Measurements from ENCODE around the gene RTP3.
"Not testable (repeated sequence)": the region's sequence is repeated elsewhere in the genome, so short reads cannot be mapped to it uniquely, and the experiment has no call there.

The RTP3 gene

GRCh38 chr3:46542801-46543201, 45.0 kb downstream of the RTP3 start:
- DNase-seq (ENCODE audit: insufficient read length, low spot score), result no peak
- FAIRE-seq, result peak; percentile 85

GRCh38 chr3:46544771-46545503, 47.2 kb downstream of the RTP3 start:
- FAIRE-seq (no peak), DNase-seq (ENCODE audit: insufficient read length, low spot score) (no peak)

- DNase-seq (ENCODE audit: insufficient read length, low spot score), result no peak
- FAIRE-seq, result peak; percentile 47
These were observed 48.2 kb downstream of the RTP3 start for GRCh38 chr3:46545818-46546630.

GRCh38 chr3:46546896-46547440, 49.2 kb downstream of the RTP3 start:
- FAIRE-seq, result no peak

GRCh38 chr3:46548611-46549010, 50.8 kb downstream of the RTP3 start:
- FAIRE-seq, result not testable (repeated sequence)

More at GRCh38 chr3:46546896-46547440, 49.2 kb downstream of the RTP3 start:
- DNase-seq (ENCODE audit: insufficient read length, low spot score), result no peak

GRCh38 chr3:46549408-46549904, 51.7 kb downstream of the RTP3 start:
- DNase-seq (ENCODE audit: insufficient read length, low spot score), result no peak
- FAIRE-seq, result peak; percentile 73

More at GRCh38 chr3:46548611-46549010, 50.8 kb downstream of the RTP3 start:
- DNase-seq (ENCODE audit: insufficient read length, low spot score), result not testable (repeated sequence)

GRCh38 chr3:46549989-46550388, 52.2 kb downstream of the RTP3 start:
- peak; percentile 59 for FAIRE-seq
- DNase-seq (ENCODE audit: insufficient read length, low spot score), result no peak

All from GM19239 (cell line).